H1 (cell line): Measurements from ENCODE around the gene TPT1. TPM values are rescaled to one million over a fixed set of nuclear protein-coding genes. Genes with fewer than 3 reads are reported as not detected.

ENCODE experiments used
- ASH2L ChIP-seq: fragments of 200-600, 300-600 bp; sonication (generic); IDR thresholded peaks from one replicate; pipeline ENCODE4 v1.7.1; 2017; ENCODE audit warnings: low read length
- ATF3 ChIP-seq: IDR thresholded peaks from 2 replicates; pipeline ENCODE4 v1.6.1; 2011; ENCODE audit warnings: low read depth, mild to moderate bottlenecking, low read length; ENCODE audit not compliant: insufficient read depth
- CREB1 ChIP-seq: IDR thresholded peaks from 2 replicates; pipeline ENCODE4 v1.6.1; 2012; ENCODE audit warnings: inconsistent platforms
- CTBP2 ChIP-seq: IDR thresholded peaks from 2 replicates; pipeline ENCODE4 v1.7.0; 2011; ENCODE audit warnings: borderline replicate concordance, mild to moderate bottlenecking, moderate library complexity, mixed read lengths, low read length; ENCODE audit not compliant: insufficient read depth, insufficient read length
- EP300 ChIP-seq, 2 experiments: IDR thresholded peaks; 1 replicate in 1 of 2; 2 replicates in 1 of 2; pipeline ENCODE4 v1.6.1; 2011 to 2012; ENCODE audit warnings: low read depth in 2 of 2, low read length in 2 of 2, mild to moderate bottlenecking in 2 of 2, borderline replicate concordance in 1 of 2, inconsistent platforms in 1 of 2, moderate library complexity in 1 of 2
- FOSL1 ChIP-seq: IDR thresholded peaks from 2 replicates; pipeline ENCODE4 v1.6.1; 2011; ENCODE audit warnings: mild to moderate bottlenecking, low read depth, low read length, moderate library complexity; ENCODE audit not compliant: insufficient read depth
- GTF2F1 ChIP-seq: IDR thresholded peaks from 2 replicates; pipeline ENCODE4 v1.6.1; 2012; ENCODE audit warnings: low read depth, low read length, improper control_type of control experiment, borderline replicate concordance
- HDAC6 ChIP-seq: IDR thresholded peaks from one replicate; pipeline ENCODE4 v1.7.1; 2012; ENCODE audit warnings: low read depth, mild to moderate bottlenecking, inconsistent platforms, low read length, moderate library complexity
- JUN ChIP-seq: IDR thresholded peaks from 2 replicates; pipeline ENCODE4 v1.6.1; 2011; ENCODE audit warnings: low read depth, mild to moderate bottlenecking, improper control_type of control experiment, low read length
- JUND ChIP-seq: IDR thresholded peaks from 2 replicates; pipeline ENCODE4 v1.6.1; 2011; ENCODE audit warnings: mild to moderate bottlenecking, improper control_type of control experiment, low read length
- KDM4A ChIP-seq: IDR thresholded peaks from one replicate; pipeline ENCODE4 v1.7.1; 2012; ENCODE audit warnings: low read depth, mild to moderate bottlenecking, moderate library complexity, low read length, inconsistent platforms; ENCODE audit not compliant: severe bottlenecking
- KDM5A ChIP-seq: fragments of 200-600 bp; IDR thresholded peaks from 2 replicates; pipeline ENCODE4 v1.7.1; 2012; ENCODE audit warnings: mild to moderate bottlenecking, low read length, inconsistent platforms, mixed read lengths
- MAFK ChIP-seq: IDR thresholded peaks from 2 replicates; pipeline ENCODE4 v1.6.1; 2012; ENCODE audit warnings: low read depth, mild to moderate bottlenecking, improper control_type of control experiment, low read length
- MAX ChIP-seq: IDR thresholded peaks from 2 replicates; pipeline ENCODE4 v1.6.1; 2012; ENCODE audit warnings: inconsistent platforms
- PHF8 ChIP-seq: fragments of 200-600 bp; sonication (generic); conservative IDR thresholded peaks from 2 replicates; pipeline ENCODE4 v1.7.1; 2012; ENCODE audit warnings: low read depth, mild to moderate bottlenecking, inconsistent platforms, low read length, moderate library complexity
- RAD21 ChIP-seq, 2 experiments: IDR thresholded peaks in 1 of 2; conservative IDR thresholded peaks in 1 of 2; 2 replicates each; pipeline ENCODE4 v1.6.1; 2011; ENCODE audit warnings: low read depth in 2 of 2, low read length in 2 of 2, improper control_type of control experiment in 1 of 2, inconsistent platforms in 1 of 2, mild to moderate bottlenecking in 1 of 2, moderate library complexity in 1 of 2
- RBBP5 ChIP-seq: IDR thresholded peaks from 2 replicates; pipeline ENCODE4 v1.7.1; 2012; ENCODE audit warnings: low read depth, mild to moderate bottlenecking, inconsistent platforms, low read length, moderate library complexity, borderline replicate concordance
- SIN3A ChIP-seq, 2 experiments: IDR thresholded peaks in 1 of 2; conservative IDR thresholded peaks in 1 of 2; 2 replicates each; pipeline ENCODE4 v1.6.1; 2011 to 2012; ENCODE audit warnings: low read length in 2 of 2, improper control_type of control experiment in 1 of 2, low read depth in 1 of 2, mild to moderate bottlenecking in 1 of 2
- SIRT6 ChIP-seq: IDR thresholded peaks from one replicate; pipeline ENCODE4 v1.7.1; 2012; ENCODE audit warnings: low read length, inconsistent platforms
- SIX5 ChIP-seq: IDR thresholded peaks from 2 replicates; pipeline ENCODE4 v1.6.1; 2011; ENCODE audit warnings: mild to moderate bottlenecking, low read depth, low read length
- SRF ChIP-seq: IDR thresholded peaks from 2 replicates; pipeline ENCODE4 v1.6.1; 2011; ENCODE audit warnings: mild to moderate bottlenecking, low read depth, low read length, moderate library complexity
- TAF1 ChIP-seq: IDR thresholded peaks from 2 replicates; pipeline ENCODE4 v1.6.1; 2011; ENCODE audit warnings: mild to moderate bottlenecking, low read depth, low read length
- YY1 ChIP-seq: IDR thresholded peaks from 2 replicates; pipeline ENCODE4 v1.6.1; 2011; ENCODE audit warnings: low read depth, mild to moderate bottlenecking, low read length
- polyA plus RNA-seq, 7 experiments: library from polyadenylated mRNA; depleted of rRNA in 3 of 7; stranded (reverse) in 5 of 7; unstranded in 2 of 7; fragments of >200 nt in 5 of 7; fragments of 200-250 nt in 2 of 7; gene quantifications; 1 replicate in 5 of 7; 2 replicates in 1 of 7; 4 replicates in 1 of 7; pipeline versions ENCODE4 v1.2.1 to v1.2.3, GENCODE V29; 2011 to 2013; ENCODE audit warnings: missing spikeins in 2 of 7, mixed read lengths in 2 of 7
- total RNA-seq: library from RNA; stranded (reverse); fragmentation: NEBNext Ultra II Directional; extraction: Animal tissue kit (Norgen Biotek cat#: 25700); gene quantifications from 2 replicates; pipeline ENCODE4 v1.2.1, GENCODE V29; 2021

TPT1 gene
- total and polyA plus RNA-seq, 2 of the 8 experiments (the other 6 are each of a cell fraction or from before 2014, with no cell fraction given), result 2,245 to 2,279 TPM

- peak; percentile 51 for TF ChIP-seq ASH2L
- 0 out of 2 replicates have a peak, but pooled peaks have one; percentile 30 for TF ChIP-seq JUND
- no peak for TF ChIP-seq JUN
- peak; percentile 65 for TF ChIP-seq MAX
- TF ChIP-seq SIRT6, result no peak
- peak; percentile 45; the same call in 1 of the 2 replicates for TF ChIP-seq YY1
- TF ChIP-seq ATF3, result peak; percentile 87
- TF ChIP-seq CTBP2, result no peak
- peak in 1 of 2 experiments; percentile 71; a peak in 2 of 4 replicates for TF ChIP-seq SIN3A (conservative IDR thresholded peaks at IDR 0.05 in 1 of 2, IDR thresholded peaks at IDR 0.05 in 1 of 2; ENCODE audit: low read depth in 1 of 2, low read length in 2 of 2)
- no peak for TF ChIP-seq RAD21 (IDR thresholded peaks at IDR 0.05 in 1 of 2, conservative IDR thresholded peaks at IDR 0.05 in 1 of 2; ENCODE audit: low read depth in 2 of 2, low read length in 2 of 2)
- peak; percentile 16; the same call in 1 of the 2 replicates for TF ChIP-seq KDM5A
- peak; percentile 55; the same call in 1 of the 2 replicates for TF ChIP-seq GTF2F1
- peak; percentile 76 for TF ChIP-seq PHF8
- no peak for TF ChIP-seq RBBP5
- peak; percentile 97 for TF ChIP-seq KDM4A
- TF ChIP-seq EP300 (IDR thresholded peaks at IDR 0.05; ENCODE audit: borderline replicate concordance in 1 of 2, low read depth in 2 of 2, low read length in 2 of 2), result peak in 1 of 2 experiments; percentile 16; a peak in 1 of 3 replicates
- TF ChIP-seq SIX5, result no peak
- TF ChIP-seq SRF, result peak; percentile 84
- TF ChIP-seq MAFK, result peak; percentile 14; the same call in 1 of the 2 replicates
- TF ChIP-seq TAF1, result peak; percentile 97
- TF ChIP-seq CREB1, result peak; percentile 100
- TF ChIP-seq HDAC6, result no peak
- TF ChIP-seq FOSL1, result no peak
Observed at GRCh38 chr13:45341034-45341798, at the start of gene TPT1 (continued).
